DMS153 treated with DMSO at 0.1 percent for 48 hours (cell line): Measurements from ENCODE around the gene ACRBP.

Experiments used
- DNase-seq: peaks from one replicate; lab custom pipeline; 2025; ENCODE audit not compliant: unreplicated experiment; lab: John Stamatoyannopoulos, UW

Gene ACRBP

GRCh38 chr12:6647083-6647604 lies at the start of gene ACRBP:
ACRBP (minus strand) TSS chr12:6647432; CDS start chr12:6647366, 66 bp downstream.
- no peak for DNase-seq

- DNase-seq, result no peak
Measured at GRCh38 chr12:6695313-6696045, 48.2 kb upstream of the ACRBP start.

GRCh38 chr12:6694701-6695100 lies 47.5 kb upstream of the ACRBP start:
- no peak for DNase-seq

- no peak for DNase-seq
Measured at GRCh38 chr12:6693832-6694355, 46.7 kb upstream of the ACRBP start.

- no peak for DNase-seq
Measured at GRCh38 chr12:6692888-6693287, 45.7 kb upstream of the ACRBP start.

- DNase-seq, result no peak
Measured at GRCh38 chr12:6691473-6691872, 44.2 kb upstream of the ACRBP start.

GRCh38 chr12:6688999-6689882 lies 42.0 kb upstream of the ACRBP start, which contains the start of gene ZNF384:
ZNF384 (minus strand) TSS chr12:6689375; CDS start chr12:6679520, 9,855 bp downstream.
- DNase-seq, result peak; percentile 96

- DNase-seq, result no peak
Measured at GRCh38 chr12:6688543-6688998, 41.3 kb upstream of the ACRBP start.

GRCh38 chr12:6685814-6686213 lies 38.6 kb upstream of the ACRBP start:
- DNase-seq, result no peak

- DNase-seq, result peak; percentile 7
Measured at GRCh38 chr12:6684609-6685008, 37.4 kb upstream of the ACRBP start.

GRCh38 chr12:6676962-6677361 lies 29.7 kb upstream of the ACRBP start:
- DNase-seq, result no peak

GRCh38 chr12:6672143-6672542 lies 24.9 kb upstream of the ACRBP start:
- no peak for DNase-seq

- no peak for DNase-seq
Measured at GRCh38 chr12:6667559-6668210, 20.5 kb upstream of the ACRBP start.

GRCh38 chr12:6666211-6666610 lies 19.0 kb upstream of the ACRBP start:
- no peak for DNase-seq

GRCh38 chr12:6664902-6665301 lies 17.7 kb upstream of the ACRBP start:
- DNase-seq, result no peak

- DNase-seq, result peak; percentile 97
Measured at GRCh38 chr12:6662906-6663742, 15.9 kb upstream of the ACRBP start, which contains the start of gene ING4. ING4 (minus strand) TSS chr12:6663119; CDS start chr12:6663101, 18 bp downstream.

GRCh38 chr12:6662602-6662905 lies 15.3 kb upstream of the ACRBP start:
- DNase-seq, result no peak

- DNase-seq, result no peak
Measured at GRCh38 chr12:6653987-6654386, 6.8 kb upstream of the ACRBP start.

- DNase-seq, result no peak
Measured at GRCh38 chr12:6653342-6653741, 6.1 kb upstream of the ACRBP start.

- no peak for DNase-seq
Measured at GRCh38 chr12:6652391-6652790, 5.2 kb upstream of the ACRBP start.
